Thymus (tissue), 11 donors: ENCODE measurements around the gene C16orf95. TPM values are rescaled to one million over a fixed set of nuclear protein-coding genes. Genes with fewer than 3 reads are reported as not detected.

Experiments used
- DNase-seq, 9 donors: peaks; one replicate each; pipeline ENCODE4 v3.0.0-alpha.2; 2013; ENCODE audit warnings: low spot score in 9 of 9, low read depth in 6 of 9, missing footprints in 1 of 9
- H3K27ac ChIP-seq, 2 donors: one replicate each; pipeline ENCODE4 v1.5.1; 2013; ENCODE audit warnings: control low read depth in 1 of 2, low read depth in 1 of 2, low read length in 1 of 2, mild to moderate bottlenecking in 1 of 2, moderate library complexity in 1 of 2
- H3K27me3 ChIP-seq, 2 donors: one replicate each; pipeline ENCODE4 v1.5.1; 2013; ENCODE audit warnings: low read length in 1 of 2; ENCODE audit not compliant: control insufficient read depth in 2 of 2, insufficient read depth in 1 of 2
- H3K36me3 ChIP-seq, 2 donors: one replicate each; pipeline ENCODE4 v1.5.1; 2013; ENCODE audit warnings: low read length in 1 of 2, mild to moderate bottlenecking in 1 of 2, moderate library complexity in 1 of 2; ENCODE audit not compliant: control insufficient read depth in 2 of 2, insufficient read depth in 2 of 2
- H3K4me1 ChIP-seq, 2 donors: one replicate each; pipeline ENCODE4 v1.5.1; 2013; ENCODE audit warnings: low read length in 2 of 2; ENCODE audit not compliant: control insufficient read depth in 2 of 2, insufficient read depth in 2 of 2
- H3K4me3 ChIP-seq, 2 donors: one replicate each; pipeline ENCODE4 v1.5.1; 2013; ENCODE audit warnings: low read length in 2 of 2, control low read depth in 1 of 2, mild to moderate bottlenecking in 1 of 2
- H3K9me3 ChIP-seq, 2 donors: one replicate each; pipeline ENCODE4 v1.5.1; 2013; ENCODE audit warnings: low read length in 1 of 2, mild to moderate bottlenecking in 1 of 2; ENCODE audit not compliant: control insufficient read depth in 2 of 2, insufficient read depth in 1 of 2
- WGBS: extraction: QIAGEN DNeasy Blood & Tissue Kit; methylation state at CpG from one replicate; pipeline ENCODE4 v1.1.7; 2013; 5-methylcytosine and 5-hydroxymethylcytosine counted together
- polyA plus RNA-seq: library from polyadenylated mRNA; stranded (reverse); fragments of 200-250 nt; gene quantifications from one replicate; pipeline ENCODE4 v1.2.3, GENCODE V29; 2013
- total RNA-seq: library from RNA; stranded (reverse); fragments of 120-200 nt; gene quantifications from one replicate; pipeline ENCODE4 v1.2.4, GENCODE V29; 2013
- donor health status: healthy.

The C16orf95 gene
- total and polyA plus RNA-seq, 2 donors = 2.9 to 5.0 TPM

- Histone ChIP-seq H3K4me3 (no peak overlapping the region), H3K4me1 (peaks cover 4 to 5% of the 10 kb centered on the region in 2 donors), H3K36me3 (peaks cover 12 to 51% of the 10 kb centered on the region in 2 donors), H3K9me3 (peaks cover 0 to 2% of the 10 kb centered on the region in 2 donors), H3K27me3 (no peaks in the 10 kb centered on the region), H3K27ac (no peak overlapping the region)
- 86% methylated on average over 19 of the region's 19 CpGs for WGBS
- DNase-seq = no peak
Measured at GRCh38 chr16:87335625-87336433, 18.6 kb upstream of the C16orf95 start.

DNA sequence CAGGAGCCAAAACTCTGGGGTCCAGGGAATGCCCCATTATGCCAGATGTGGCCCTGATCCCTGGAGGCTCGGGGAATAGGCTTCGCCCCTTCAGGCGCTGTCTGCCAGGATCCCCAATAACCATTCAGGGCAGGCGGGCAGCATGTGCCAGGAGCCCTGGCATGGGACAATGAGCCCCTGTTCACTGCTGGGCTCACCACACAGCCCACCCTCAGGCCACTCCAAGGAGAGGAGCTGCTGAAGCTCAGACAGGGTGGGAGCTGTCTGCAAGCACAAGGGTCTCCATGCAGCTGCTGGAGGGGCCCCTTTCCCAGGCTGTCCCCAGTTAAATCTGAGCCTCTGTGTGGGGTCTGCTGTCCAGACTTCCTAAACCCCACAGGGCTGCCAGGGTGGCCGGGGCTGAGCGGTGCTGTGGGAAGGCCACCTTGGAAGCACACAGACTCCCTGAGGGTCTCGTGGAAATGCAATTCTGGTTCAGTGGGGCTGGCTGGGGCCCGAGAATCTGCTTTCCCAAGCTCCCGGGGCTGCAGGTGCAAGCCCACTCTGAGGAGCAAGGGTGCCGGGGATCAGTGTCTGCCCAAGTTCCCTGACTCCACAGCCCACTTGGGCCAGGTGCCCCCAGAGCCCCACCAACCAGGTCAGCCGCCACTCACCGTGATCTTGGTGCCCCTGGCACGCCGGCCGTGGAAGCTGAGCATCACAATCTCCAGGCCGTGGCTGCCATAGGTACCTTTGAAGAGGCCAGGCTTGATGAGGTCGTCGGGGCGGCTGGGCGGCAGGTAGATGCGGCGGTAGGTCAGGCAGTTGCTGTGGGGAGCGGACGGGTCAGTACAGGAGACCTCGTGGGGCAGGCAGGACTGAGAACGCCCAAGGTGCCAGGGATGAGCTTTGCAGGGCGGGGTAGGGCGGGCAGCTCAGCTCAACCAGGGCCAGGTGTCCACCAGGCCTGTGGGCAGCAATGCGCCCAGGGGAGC, 17.7 kb upstream of the C16orf95 start:
- Histone ChIP-seq H3K4me3 (no peak overlapping the region), H3K27me3 (no peaks in the 10 kb centered on the region)
- 95% methylated on average over 29 of the region's 29 CpGs for WGBS

GRCh38 chr16:87333581-87334331, 16.6 kb upstream of the C16orf95 start:
- 97% methylated on average over 41 of the region's 41 CpGs for WGBS
- H3K27me3 ChIP-seq = no peaks in the 10 kb centered on the region
- peaks cover 4 to 5% of the 10 kb centered on the region in 2 donors for H3K4me1 ChIP-seq
- peaks cover 20 to 54% of the 10 kb centered on the region in 2 donors for H3K36me3 ChIP-seq
- no peak for DNase-seq
- no peaks in the 10 kb centered on the region for H3K9me3 ChIP-seq
- H3K27ac ChIP-seq = no peak overlapping the region
- H3K4me3 ChIP-seq = no peak overlapping the region

More for the DNA sequence above, 17.7 kb upstream of the C16orf95 start:
- H3K27ac ChIP-seq = no peak overlapping the region
- H3K9me3 ChIP-seq = peaks cover 0 to 2% of the 10 kb centered on the region in 2 donors
- DNase-seq = no peak
- peaks cover 4 to 5% of the 10 kb centered on the region in 2 donors for H3K4me1 ChIP-seq
- peaks cover 17 to 60% of the 10 kb centered on the region in 2 donors for H3K36me3 ChIP-seq

DNA sequence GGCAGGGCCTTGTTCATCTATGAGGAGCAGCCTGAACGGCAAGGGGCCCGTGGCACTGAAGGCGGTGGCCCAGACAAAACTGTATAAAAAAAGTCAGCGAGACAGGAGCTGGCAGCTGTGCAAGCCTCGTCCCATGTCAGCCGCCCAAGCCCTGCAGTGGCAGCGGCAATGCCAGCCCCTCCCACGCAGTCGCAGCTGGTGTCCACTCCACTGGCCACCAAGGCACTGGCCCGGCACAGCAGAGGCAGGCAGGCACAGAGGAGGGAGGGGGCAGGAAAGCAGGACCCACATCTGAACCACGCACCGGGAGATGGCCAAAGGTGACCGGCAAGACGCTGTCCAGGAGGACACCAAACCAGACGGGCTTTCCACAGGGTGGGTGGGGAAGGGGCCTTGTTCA, 15.9 kb upstream of the C16orf95 start:
- 98% methylated on average over 15 of the region's 15 CpGs for WGBS
- H3K9me3 ChIP-seq = no peaks in the 10 kb centered on the region
- no peak overlapping the region for H3K4me3 ChIP-seq
- peaks cover 4 to 5% of the 10 kb centered on the region in 2 donors for H3K4me1 ChIP-seq
- no peak overlapping the region for H3K27ac ChIP-seq
- peaks cover 20 to 56% of the 10 kb centered on the region in 2 donors for H3K36me3 ChIP-seq
- DNase-seq = no peak
- H3K27me3 ChIP-seq = no peaks in the 10 kb centered on the region

GRCh38 chr16:87332150-87332549, 15.0 kb upstream of the C16orf95 start:
- H3K4me3 ChIP-seq = no peak overlapping the region
- H3K4me1 ChIP-seq = peaks cover under 1% of the 10 kb centered on the region in 2 donors
- no peaks in the 10 kb centered on the region for H3K9me3 ChIP-seq
- WGBS = 97% methylated on average over 10 of the region's 10 CpGs
- DNase-seq = no peak
- peaks cover 20 to 60% of the 10 kb centered on the region in 2 donors for H3K36me3 ChIP-seq
- no peak overlapping the region for H3K27ac ChIP-seq
- no peaks in the 10 kb centered on the region for H3K27me3 ChIP-seq

DNA sequence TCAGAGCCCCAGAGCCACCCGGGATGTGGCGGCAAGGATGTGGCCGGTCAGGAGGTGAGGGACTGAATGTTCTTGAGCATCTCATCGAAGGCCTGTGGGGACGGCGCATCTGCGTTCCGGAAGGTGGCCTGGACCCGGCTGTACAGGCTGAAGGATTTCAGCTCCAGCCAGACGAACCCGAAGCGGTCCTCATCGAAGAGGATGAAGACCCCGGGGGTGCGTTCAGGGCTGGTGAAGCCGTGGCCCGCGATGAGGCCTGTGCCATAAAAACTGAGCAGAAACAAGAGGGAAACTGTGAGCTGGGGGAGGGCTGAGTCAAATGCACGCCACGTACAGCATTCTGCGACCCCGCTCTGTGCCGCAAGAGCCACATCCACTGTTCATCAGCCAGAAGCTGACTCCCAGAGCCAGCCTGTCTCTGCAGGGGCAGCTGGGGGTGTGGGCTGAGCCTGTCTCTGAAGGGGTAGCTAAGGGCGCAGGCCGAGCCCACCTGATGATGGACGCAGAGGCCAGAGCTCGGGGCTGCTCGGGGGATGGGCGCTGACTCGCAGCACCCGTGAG, 14.1 kb upstream of the C16orf95 start:
- WGBS = 97% methylated on average over 31 of the region's 31 CpGs
- no peak for DNase-seq
- Histone ChIP-seq H3K4me3 (no peak overlapping the region), H3K27ac (no peak overlapping the region), H3K27me3 (no peaks in the 10 kb centered on the region), H3K9me3 (no peaks in the 10 kb centered on the region), H3K36me3 (peaks cover 23 to 65% of the 10 kb centered on the region in 2 donors), H3K4me1 (no peaks in the 10 kb centered on the region)

- H3K27ac ChIP-seq = no peak overlapping the region
- no peaks in the 10 kb centered on the region for H3K4me1 ChIP-seq
- peaks cover 23 to 64% of the 10 kb centered on the region in 2 donors for H3K36me3 ChIP-seq
- H3K9me3 ChIP-seq = no peaks in the 10 kb centered on the region
- H3K4me3 ChIP-seq = no peak overlapping the region
- H3K27me3 ChIP-seq = no peaks in the 10 kb centered on the region
- DNase-seq = no peak
- WGBS = 98% methylated on average over 15 of the region's 15 CpGs
Measured at GRCh38 chr16:87330646-87331045, 13.5 kb upstream of the C16orf95 start.

- 97% methylated on average over 11 of the region's 11 CpGs for WGBS
- Histone ChIP-seq H3K36me3 (peaks cover 23 to 60% of the 10 kb centered on the region in 2 donors), H3K4me1 (no peaks in the 10 kb centered on the region), H3K9me3 (no peaks in the 10 kb centered on the region), H3K4me3 (no peak overlapping the region), H3K27me3 (no peaks in the 10 kb centered on the region), H3K27ac (no peak overlapping the region)
- no peak for DNase-seq
Measured at GRCh38 chr16:87330257-87330624, 13.0 kb upstream of the C16orf95 start.
